GM23248 (cell line): ENCODE measurements around the gene NOC2L.

Source experiments
- EZH2 ChIP-seq: fragments of 200-600 bp; sonication (generic); IDR thresholded peaks from 2 replicates; pipeline ENCODE4 v1.6.1; 2018; ENCODE audit warnings: antibody characterized with exemption, mild to moderate bottlenecking; ENCODE audit not compliant: insufficient read depth, poor library complexity, severe bottlenecking
- EZH2phosphoT487 ChIP-seq: fragments of 200-600 bp; sonication (generic); IDR thresholded peaks from 2 replicates; pipeline ENCODE4 v1.6.1; 2018; ENCODE audit warnings: antibody characterized with exemption, moderate library complexity, mild to moderate bottlenecking, low read depth; ENCODE audit not compliant: insufficient read depth

GRCh38 chr1:982765-983436 is 23.8 kb upstream of the NOC2L start:
- TF ChIP-seq EZH2phosphoT487: no peak
- TF ChIP-seq EZH2: no peak
